Activated T-helper 2 cell treated with anti-CD3 and anti-CD28 coated beads, Interferon-gamma antibody, Interleukin-2, Interleukin-4, amounts not matched to agents 10 μg/mL and 5 μg/mL and 100 μg/mL, durations not matched to agents 14 hours and 24 hours and 36 hours (primary cell): ENCODE results near the gene DDX51. TPM values are rescaled to one million over a fixed set of nuclear protein-coding genes. Genes with fewer than 3 reads are reported as not detected.

Experiments used
- DNase-seq: peaks from one replicate; pipeline ENCODE4 v3.0.0; 2021; ENCODE audit warnings: low spot score
- H3K27ac Mint-ChIP-seq: one replicate; pipeline ENCODE4 v1.8.0; 2021; ENCODE audit warnings: mixed read lengths
- H3K27me3 Mint-ChIP-seq: one replicate; pipeline ENCODE4 v1.8.0; 2021; ENCODE audit warnings: low read depth, mixed read lengths
- H3K36me3 Mint-ChIP-seq: one replicate; pipeline ENCODE4 v1.8.0; 2021; ENCODE audit warnings: low read depth, mixed read lengths
- H3K4me1 Mint-ChIP-seq: one replicate; pipeline ENCODE4 v1.8.0; 2021; ENCODE audit warnings: low read depth, mixed read lengths
- H3K4me3 Mint-ChIP-seq: one replicate; pipeline ENCODE4 v1.8.0; 2021; ENCODE audit warnings: low read depth, mild to moderate bottlenecking, moderate library complexity, mixed read lengths
- H3K9me3 Mint-ChIP-seq: one replicate; pipeline ENCODE4 v1.8.0; 2021; ENCODE audit warnings: mixed read lengths
- intact Hi-C: fragments of 100-400 bp; cut with micrococcal nuclease; formaldehyde crosslinking; loops from one replicate; pipeline ENCODE4 v1.15.1; 2023
- total RNA-seq: library from RNA; stranded (reverse); gene quantifications from 2 replicates; pipeline ENCODE4 v1.2.3, GENCODE V29; 2022

The DDX51 gene
- total RNA-seq, 1 donor from 2014 or later = 36.7 TPM

- Mint-ChIP-seq H3K36me3 (no peaks in the 10 kb centered on the region), H3K27ac (no peak overlapping the region), H3K27me3 (peaks cover 2% of the 10 kb centered on the region), H3K4me3 (no peak overlapping the region), H3K9me3 (peaks cover 5% of the 10 kb centered on the region), H3K4me1 (peaks cover 11% of the 10 kb centered on the region)
- intact Hi-C loops = no loop called here
- no peak for DNase-seq
Observed at GRCh38 chr12:132168311-132169031, 24.4 kb upstream of the DDX51 start.

DNA sequence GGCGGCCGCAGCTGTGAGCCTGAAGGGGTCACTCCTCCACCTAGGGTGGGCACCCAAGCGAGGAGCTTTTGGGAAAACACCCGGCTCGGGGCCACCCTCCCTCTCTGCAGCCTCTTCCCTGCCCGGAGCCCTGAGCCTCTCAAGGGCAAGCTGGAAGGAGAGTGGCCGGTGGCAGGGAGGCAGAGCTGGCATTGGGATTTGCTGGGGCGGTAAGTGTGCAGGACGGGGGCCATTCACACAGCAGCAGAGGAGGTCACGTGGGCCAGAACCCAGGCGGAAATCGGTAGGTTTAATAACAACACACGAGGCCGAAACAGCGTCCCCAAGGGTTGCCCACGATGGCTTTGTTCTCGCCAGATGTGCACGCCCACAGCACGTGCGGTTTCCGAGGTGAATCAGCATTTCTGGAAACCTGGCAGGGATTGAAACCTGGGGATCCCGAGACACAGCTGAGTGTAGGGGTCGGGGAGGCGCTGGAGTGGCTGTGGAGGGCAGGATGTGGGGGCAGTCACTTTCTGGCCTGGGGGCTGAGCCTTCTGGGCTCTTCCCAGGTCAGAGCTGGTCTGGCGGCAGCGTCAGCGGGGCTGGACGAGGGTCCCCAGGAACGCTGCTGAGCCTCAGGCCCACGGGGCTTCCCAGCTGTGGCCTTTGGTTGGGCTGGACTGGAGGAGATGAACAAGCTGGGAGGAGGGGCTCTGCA is 23.6 kb upstream of the DDX51 start:
- Mint-ChIP-seq H3K9me3 (peaks cover 5% of the 10 kb centered on the region), H3K4me1 (peaks cover 6% of the 10 kb centered on the region), H3K27me3 (no peaks in the 10 kb centered on the region), H3K27ac (no peak overlapping the region), H3K4me3 (no peak overlapping the region), H3K36me3 (no peaks in the 10 kb centered on the region)
- intact Hi-C loops = no loop called here
- no peak for DNase-seq

DNA sequence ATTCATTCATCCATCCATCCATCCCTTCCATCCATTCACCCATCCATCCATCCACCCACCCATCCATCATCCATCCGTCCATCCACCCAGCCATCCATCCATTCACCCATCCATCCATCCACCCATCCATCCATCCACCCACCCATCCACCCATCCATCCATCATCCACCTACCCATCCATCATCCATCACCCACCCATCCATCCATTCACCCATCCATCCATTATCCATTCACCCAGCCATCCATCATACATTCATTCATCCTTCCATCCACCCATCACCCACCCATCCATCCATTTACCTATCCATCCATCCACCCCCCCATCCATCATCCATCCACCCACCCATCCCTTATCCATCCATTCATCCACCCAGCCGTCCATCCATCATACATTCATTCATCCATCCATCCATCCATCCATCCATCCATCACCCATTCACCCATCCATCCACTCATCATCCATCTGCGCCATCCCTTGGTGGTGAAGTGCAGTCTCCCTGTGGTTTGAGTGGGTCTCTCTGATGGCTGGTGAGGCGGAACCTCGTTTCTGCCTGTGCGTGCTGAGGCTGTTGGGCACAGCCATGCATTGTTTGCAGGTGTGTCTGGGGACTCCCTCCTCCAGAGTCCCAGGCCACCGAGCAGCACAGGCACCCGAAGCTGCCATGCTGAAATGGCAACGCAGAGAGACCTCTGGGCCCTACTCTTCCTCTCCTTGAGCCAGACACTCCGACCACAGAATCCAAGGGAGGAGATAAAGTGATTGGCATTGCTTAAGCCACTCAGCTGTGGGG is 22.9 kb upstream of the DDX51 start:
- no peaks in the 10 kb centered on the region for H3K27me3 Mint-ChIP-seq
- intact Hi-C loops = no loop called here
- DNase-seq = no peak
- H3K27ac Mint-ChIP-seq = no peak overlapping the region
- H3K9me3 Mint-ChIP-seq = peaks cover 5% of the 10 kb centered on the region
- no peak overlapping the region for H3K4me3 Mint-ChIP-seq
- no peaks in the 10 kb centered on the region for H3K36me3 Mint-ChIP-seq
- H3K4me1 Mint-ChIP-seq = peaks cover 5% of the 10 kb centered on the region

DNA sequence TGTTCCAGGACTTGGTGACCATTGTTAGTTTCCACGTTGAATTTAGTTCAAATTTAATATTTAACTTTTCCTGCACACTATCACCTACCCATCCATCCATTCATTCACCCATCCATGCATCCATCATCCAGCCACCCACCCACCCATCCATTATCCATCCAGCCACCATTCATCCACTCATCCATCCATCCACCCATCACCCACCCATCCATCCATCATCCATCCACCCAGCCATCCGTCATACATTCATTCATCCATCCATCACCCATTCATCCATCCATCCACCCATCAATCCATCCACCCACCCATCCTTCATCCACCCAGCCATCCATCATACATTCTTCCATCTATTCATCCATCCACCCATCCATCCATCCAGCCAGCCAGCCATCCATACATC is 22.0 kb upstream of the DDX51 start:
- no peak for DNase-seq
- H3K4me3 Mint-ChIP-seq = no peak overlapping the region
- H3K4me1 Mint-ChIP-seq = peaks cover 5% of the 10 kb centered on the region
- no peak overlapping the region for H3K27ac Mint-ChIP-seq
- H3K27me3 Mint-ChIP-seq = no peaks in the 10 kb centered on the region
- H3K36me3 Mint-ChIP-seq = no peaks in the 10 kb centered on the region
- H3K9me3 Mint-ChIP-seq = peaks cover 5% of the 10 kb centered on the region
- intact Hi-C loops = no loop called here

DNA sequence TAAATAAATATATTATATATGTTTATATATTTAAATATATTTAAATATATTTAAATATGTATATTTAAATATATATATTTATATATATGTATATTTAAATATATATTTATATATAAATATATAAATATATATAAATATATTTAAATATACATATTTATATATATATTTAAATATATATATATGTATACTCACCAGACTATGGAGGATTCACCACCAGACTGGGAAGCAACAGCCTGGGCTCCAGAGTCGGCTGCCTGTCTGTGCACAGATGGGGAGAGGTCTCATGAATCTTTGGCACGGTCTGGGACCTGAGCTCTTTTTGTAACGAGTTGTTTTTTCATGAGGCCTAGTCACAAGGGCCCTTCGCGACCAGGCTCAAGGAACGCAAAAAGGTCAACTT is 21.5 kb upstream of the DDX51 start:
- no peak for DNase-seq
- no peaks in the 10 kb centered on the region for H3K27me3 Mint-ChIP-seq
- intact Hi-C loops = no loop called here
- H3K4me1 Mint-ChIP-seq = peaks cover 5% of the 10 kb centered on the region
- H3K36me3 Mint-ChIP-seq = no peaks in the 10 kb centered on the region
- H3K9me3 Mint-ChIP-seq = peaks cover 5% of the 10 kb centered on the region
- no peak overlapping the region for H3K27ac Mint-ChIP-seq
- no peak overlapping the region for H3K4me3 Mint-ChIP-seq

GRCh38 chr12:132164426-132164825 is 20.3 kb upstream of the DDX51 start:
- Mint-ChIP-seq H3K9me3 (peaks cover 5% of the 10 kb centered on the region), H3K27me3 (no peaks in the 10 kb centered on the region), H3K27ac (no peak overlapping the region), H3K4me1 (peaks cover 5% of the 10 kb centered on the region), H3K36me3 (no peaks in the 10 kb centered on the region), H3K4me3 (no peak overlapping the region)
- intact Hi-C loops = no loop called here
- DNase-seq = no peak

- no peaks in the 10 kb centered on the region for H3K36me3 Mint-ChIP-seq
- H3K27ac Mint-ChIP-seq = no peak overlapping the region
- no peak for DNase-seq
- H3K4me3 Mint-ChIP-seq = no peak overlapping the region
- H3K4me1 Mint-ChIP-seq = peaks cover 5% of the 10 kb centered on the region
- H3K27me3 Mint-ChIP-seq = no peaks in the 10 kb centered on the region
- intact Hi-C loops = no loop called here
- H3K9me3 Mint-ChIP-seq = peaks cover 5% of the 10 kb centered on the region
Observed at GRCh38 chr12:132163911-132164288, 19.8 kb upstream of the DDX51 start.

DNA sequence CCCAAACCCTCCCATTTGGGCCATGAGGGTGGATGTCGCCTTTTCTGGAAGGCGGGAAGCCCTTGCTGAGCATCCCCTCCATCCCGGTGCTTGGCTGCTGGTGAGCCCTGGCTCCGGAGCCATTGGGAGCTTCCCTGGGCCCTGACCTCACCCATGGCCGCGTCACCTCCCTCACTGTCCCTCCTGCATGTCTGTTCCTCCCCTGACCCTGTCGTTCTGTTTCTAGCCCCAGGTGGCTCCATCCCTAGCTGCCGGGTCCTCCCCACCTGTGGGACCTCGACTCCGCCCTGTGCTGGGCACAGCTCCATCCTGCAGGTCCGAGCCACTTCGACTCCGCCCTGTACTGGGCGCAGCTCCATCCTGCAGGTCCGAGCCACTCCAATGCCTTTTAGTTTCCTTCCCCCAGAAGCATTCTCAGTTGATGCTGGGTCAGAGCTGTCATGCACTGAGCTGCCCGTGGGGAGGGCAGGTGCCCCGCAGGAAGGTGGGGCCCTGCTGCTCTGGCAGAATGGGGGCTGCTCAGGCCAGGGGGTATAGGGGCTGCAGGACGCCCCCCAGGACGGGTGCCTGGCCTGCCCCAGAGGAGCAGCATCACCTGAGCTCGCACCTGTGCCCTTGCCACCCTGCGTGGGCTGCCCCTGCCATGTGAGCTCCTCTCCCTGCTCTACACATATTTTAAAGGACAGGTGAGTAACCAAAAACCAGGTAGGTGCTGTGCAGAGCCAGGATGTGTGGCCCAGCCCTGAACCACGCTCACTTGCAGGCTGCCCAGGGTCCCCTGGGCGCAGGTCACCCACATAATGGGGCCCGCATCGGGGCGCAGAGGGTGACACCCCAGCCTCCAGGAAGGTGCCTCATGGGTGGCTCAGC is 19.2 kb upstream of the DDX51 start:
- H3K27me3 Mint-ChIP-seq = no peaks in the 10 kb centered on the region
- intact Hi-C loops = no loop called here
- DNase-seq = no peak
- H3K4me1 Mint-ChIP-seq = peaks cover 5% of the 10 kb centered on the region
- no peaks in the 10 kb centered on the region for H3K36me3 Mint-ChIP-seq
- H3K4me3 Mint-ChIP-seq = peak overlapping the region; percentile 27
- peaks cover 5% of the 10 kb centered on the region for H3K9me3 Mint-ChIP-seq
- H3K27ac Mint-ChIP-seq = no peak overlapping the region

- H3K36me3 Mint-ChIP-seq = no peaks in the 10 kb centered on the region
Observed at GRCh38 chr12:132162508-132163031, 18.5 kb upstream of the DDX51 start.

DNA sequence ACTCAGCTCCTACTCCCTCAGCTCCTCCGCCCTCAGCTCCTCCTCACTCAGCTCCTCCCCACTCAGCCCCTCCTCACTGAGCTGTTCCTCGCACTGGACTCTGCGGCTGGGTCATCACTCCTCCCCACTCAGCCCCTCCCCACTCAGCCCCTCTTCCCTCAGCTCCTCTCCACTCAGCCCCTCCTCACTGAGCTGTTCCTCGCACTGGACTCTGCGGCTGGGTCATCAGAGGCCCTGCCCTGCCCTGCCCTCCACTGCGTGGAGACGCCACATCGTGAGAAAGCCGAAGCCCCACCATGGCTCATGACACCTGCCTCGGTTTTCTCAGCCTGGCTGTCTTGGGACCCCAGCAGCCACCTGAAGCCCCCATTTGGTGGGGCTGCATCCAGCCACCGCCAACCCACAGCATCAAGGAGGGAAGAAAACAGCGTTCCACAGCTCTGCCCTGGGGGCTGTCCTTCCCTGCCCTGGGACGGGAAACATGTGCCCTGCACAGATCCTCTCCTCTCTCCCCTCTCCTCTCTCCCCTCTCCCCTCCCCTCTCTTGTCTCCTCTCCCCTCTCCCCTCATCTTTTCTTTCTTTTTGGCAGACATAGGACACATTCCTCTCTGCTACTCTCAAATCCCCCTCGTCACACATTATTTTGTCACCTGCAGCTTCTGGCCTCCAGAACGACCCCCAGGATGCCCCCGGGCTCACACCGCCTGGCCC is 17.8 kb upstream of the DDX51 start:
- no peaks in the 10 kb centered on the region for H3K27me3 Mint-ChIP-seq
- H3K27ac Mint-ChIP-seq = no peak overlapping the region
- peaks cover 5% of the 10 kb centered on the region for H3K4me1 Mint-ChIP-seq
- H3K4me3 Mint-ChIP-seq = no peak overlapping the region
- no peak for DNase-seq
- intact Hi-C loops = no loop called here
- H3K9me3 Mint-ChIP-seq = peaks cover 5% of the 10 kb centered on the region
- H3K36me3 Mint-ChIP-seq = no peaks in the 10 kb centered on the region

More at GRCh38 chr12:132162508-132163031, 18.5 kb upstream of the DDX51 start:
- peaks cover 5% of the 10 kb centered on the region for H3K9me3 Mint-ChIP-seq
- H3K27ac Mint-ChIP-seq = no peak overlapping the region
- H3K4me1 Mint-ChIP-seq = peaks cover 5% of the 10 kb centered on the region
- no peak overlapping the region for H3K4me3 Mint-ChIP-seq
- H3K27me3 Mint-ChIP-seq = no peaks in the 10 kb centered on the region
- intact Hi-C loops = no loop called here
- DNase-seq = no peak

GRCh38 chr12:132161036-132161781 is 17.1 kb upstream of the DDX51 start:
- no peaks in the 10 kb centered on the region for H3K36me3 Mint-ChIP-seq
- peaks cover 3% of the 10 kb centered on the region for H3K9me3 Mint-ChIP-seq
- peaks cover 5% of the 10 kb centered on the region for H3K4me1 Mint-ChIP-seq
- H3K27ac Mint-ChIP-seq = no peak overlapping the region
- intact Hi-C loops = no loop called here
- no peak for DNase-seq
- H3K4me3 Mint-ChIP-seq = no peak overlapping the region
- no peaks in the 10 kb centered on the region for H3K27me3 Mint-ChIP-seq
